GM12872 (cell line): ENCODE measurements around the gene FUCA1.
A peak's percentile ranks its signal among the peaks of the same experiment; 100 is the strongest.

ENCODE experiments used
- TF ChIP-seq, protein P1 (sequence below): IDR thresholded peaks from 3 replicates; pipeline ENCODE4 v1.5.1; 2011; ENCODE audit warnings: low read depth, mild to moderate bottlenecking, low read length, moderate library complexity; ENCODE audit not compliant: insufficient read depth

The FUCA1 gene

DNA sequence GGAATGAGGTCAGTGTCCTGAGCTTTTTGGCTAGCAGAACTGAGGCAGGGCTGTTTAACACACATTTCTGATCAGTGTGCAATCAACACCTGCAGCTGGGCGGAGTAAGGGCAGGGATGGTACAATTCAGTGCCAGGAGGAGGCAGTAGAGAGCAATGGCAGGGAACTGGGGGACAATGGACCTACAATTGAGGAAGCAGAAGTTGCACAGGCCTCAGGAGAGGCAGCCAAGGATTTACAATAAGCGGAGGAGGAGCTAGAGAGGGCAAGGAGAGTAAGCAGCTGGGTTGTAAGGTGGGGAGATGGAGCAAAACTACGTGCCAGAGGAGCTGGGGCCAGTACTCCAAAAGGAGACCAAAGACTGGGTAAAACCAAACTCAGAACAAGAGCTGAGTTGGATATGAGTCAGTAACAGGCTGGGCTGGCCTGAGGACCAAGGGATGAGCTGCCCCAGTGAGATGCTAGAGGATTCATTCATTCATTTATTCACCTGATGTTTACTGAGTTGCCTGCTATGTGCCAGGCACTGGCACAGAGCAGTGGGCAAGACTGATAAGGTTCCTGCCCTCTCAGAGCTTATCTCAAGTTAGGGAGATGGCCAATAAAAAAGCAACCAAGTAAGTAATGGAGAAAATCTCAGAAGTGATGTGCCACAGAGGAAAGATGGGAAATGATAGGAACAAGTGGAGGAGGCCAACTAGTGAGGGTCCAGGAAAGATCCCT is 57.1 kb downstream of the FUCA1 start:
- TF ChIP-seq, protein P1, sequence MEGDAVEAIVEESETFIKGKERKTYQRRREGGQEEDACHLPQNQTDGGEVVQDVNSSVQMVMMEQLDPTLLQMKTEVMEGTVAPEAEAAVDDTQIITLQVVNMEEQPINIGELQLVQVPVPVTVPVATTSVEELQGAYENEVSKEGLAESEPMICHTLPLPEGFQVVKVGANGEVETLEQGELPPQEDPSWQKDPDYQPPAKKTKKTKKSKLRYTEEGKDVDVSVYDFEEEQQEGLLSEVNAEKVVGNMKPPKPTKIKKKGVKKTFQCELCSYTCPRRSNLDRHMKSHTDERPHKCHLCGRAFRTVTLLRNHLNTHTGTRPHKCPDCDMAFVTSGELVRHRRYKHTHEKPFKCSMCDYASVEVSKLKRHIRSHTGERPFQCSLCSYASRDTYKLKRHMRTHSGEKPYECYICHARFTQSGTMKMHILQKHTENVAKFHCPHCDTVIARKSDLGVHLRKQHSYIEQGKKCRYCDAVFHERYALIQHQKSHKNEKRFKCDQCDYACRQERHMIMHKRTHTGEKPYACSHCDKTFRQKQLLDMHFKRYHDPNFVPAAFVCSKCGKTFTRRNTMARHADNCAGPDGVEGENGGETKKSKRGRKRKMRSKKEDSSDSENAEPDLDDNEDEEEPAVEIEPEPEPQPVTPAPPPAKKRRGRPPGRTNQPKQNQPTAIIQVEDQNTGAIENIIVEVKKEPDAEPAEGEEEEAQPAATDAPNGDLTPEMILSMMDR = peak; percentile 95

DNA sequence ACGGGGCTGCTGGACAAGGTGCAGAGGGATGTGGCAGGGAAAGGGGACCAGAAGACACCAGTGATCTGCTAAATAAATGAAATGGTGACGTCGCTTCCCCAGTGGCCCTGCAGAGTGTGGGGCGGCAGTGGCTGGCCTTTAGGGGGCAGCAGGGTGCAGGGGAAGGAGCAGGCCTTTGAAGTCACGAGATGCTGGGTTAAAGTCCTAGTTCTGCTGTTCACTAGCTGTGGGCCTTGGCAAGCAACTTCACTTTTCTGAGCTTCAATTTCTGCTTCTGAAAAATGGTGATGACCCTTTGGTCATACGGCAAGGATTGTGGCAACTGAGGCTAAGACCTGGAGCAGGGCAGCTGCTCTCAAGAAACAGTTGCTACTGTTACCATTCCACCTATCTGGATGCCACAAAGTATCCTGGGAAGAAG is 58.3 kb downstream of the FUCA1 start:
- TF ChIP-seq, protein P1 = peak; percentile 97

DNA sequence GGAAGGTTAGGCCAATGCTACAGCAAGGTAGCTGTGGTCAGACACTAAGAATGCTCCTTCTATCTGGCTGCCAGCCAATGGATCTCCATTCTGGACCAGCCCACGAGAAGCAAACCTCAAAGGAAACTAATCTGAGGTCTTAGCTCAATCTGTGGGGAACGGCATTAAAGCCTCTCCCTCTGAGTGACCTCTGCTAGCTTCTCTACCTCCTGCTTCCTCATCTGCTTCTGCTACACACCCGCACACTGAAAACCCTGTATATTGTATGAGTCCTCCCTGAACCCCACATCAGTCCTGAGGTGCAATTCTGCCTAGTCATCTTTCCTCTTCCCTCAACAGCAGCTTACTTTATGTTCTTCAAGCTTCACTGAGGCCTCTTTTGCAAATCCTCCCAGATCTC is 60.6 kb downstream of the FUCA1 start:
- TF ChIP-seq, protein P1 = no peak

DNA sequence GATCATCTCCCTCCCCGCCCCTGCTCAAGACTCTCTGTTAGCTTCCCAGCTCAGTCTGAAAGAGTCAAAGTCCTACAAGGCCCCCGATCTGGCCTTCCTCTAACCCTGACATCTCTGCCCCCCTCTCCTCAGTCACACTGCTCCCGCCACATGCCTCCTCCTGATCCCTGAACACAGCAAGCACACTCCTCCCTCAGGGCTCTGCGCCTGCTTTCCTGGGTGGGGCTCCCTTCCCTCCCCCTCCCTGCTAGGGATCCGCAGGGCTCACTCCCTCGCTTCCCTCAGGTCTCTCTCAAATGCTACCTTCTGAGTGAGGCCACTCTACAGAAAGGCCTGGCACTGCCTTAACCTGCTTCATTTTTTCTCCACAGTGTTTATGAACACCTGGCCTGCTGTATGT is 61.8 kb downstream of the FUCA1 start:
- TF ChIP-seq, protein P1 = no peak

DNA sequence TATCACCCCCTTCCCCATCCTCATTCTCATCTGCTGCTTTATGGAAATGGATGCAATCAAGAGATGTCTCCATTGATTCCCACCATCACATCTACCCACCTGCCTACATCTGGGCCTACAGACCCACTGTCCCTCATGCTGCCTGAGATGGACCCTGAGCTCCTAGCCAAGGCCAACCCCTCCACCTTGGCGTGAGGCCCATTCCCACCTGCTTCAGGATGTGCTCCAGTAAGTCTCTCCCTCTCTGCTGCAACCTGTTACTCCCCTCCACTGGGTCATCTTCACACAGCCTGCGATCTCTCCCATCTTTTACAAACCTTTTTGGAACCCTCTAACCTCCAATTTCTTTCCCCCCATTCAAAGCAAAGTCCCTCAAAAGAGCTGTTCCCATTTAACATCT is 63.1 kb downstream of the FUCA1 start:
- TF ChIP-seq, protein P1 = no peak

GRCh38 chr1:23804183-23804835 is 63.8 kb downstream of the FUCA1 start:
- TF ChIP-seq, protein P1 = peak; percentile 41

GRCh38 chr1:23803674-23804073 is 64.4 kb downstream of the FUCA1 start:
- TF ChIP-seq, protein P1 = no peak
